HepG2 (cell line): ENCODE data around the gene CYP4X1.

Experiments used
- CTCF ChIP-seq: sonication (generic); formaldehyde crosslinking; IDR thresholded peaks from 2 replicates; pipeline ENCODE4 v1.5.0; 2020; ENCODE audit warnings: mild to moderate bottlenecking, missing genetic modification reagents, moderate library complexity
- FOSL2 ChIP-seq: sonication (generic); formaldehyde crosslinking; IDR thresholded peaks from 2 replicates; pipeline ENCODE4 v1.4.0; 2020; ENCODE audit warnings: missing genetic modification reagents
- KDM2A ChIP-seq: sonication (generic); formaldehyde crosslinking; IDR thresholded peaks from 2 replicates; pipeline ENCODE4 v1.4.0; 2020; ENCODE audit warnings: low read depth, missing genetic modification reagents, borderline replicate concordance
- NR3C1 ChIP-seq: sonication (generic); formaldehyde crosslinking; IDR thresholded peaks from 2 replicates; pipeline ENCODE4 v1.4.0; 2020; ENCODE audit warnings: missing genetic modification reagents
- POGK ChIP-seq: sonication (generic); formaldehyde crosslinking; conservative IDR thresholded peaks from 2 replicates; pipeline ENCODE4 v1.8.0; 2022; ENCODE audit warnings: mild to moderate bottlenecking, moderate library complexity, missing genetic modification reagents
- POLR2AphosphoS5 ChIP-seq: IDR thresholded peaks from 2 replicates; pipeline ENCODE4 v1.6.1; 2012; ENCODE audit warnings: low read depth, low read length
- SMC3 ChIP-seq: IDR thresholded peaks from 2 replicates; pipeline ENCODE4 v1.6.1; 2011; ENCODE audit warnings: low read length, improper control_type of control experiment
- ZFP36 ChIP-seq: fragments of 150-350 bp; IDR thresholded peaks from 2 replicates; pipeline ENCODE4 v1.6.1; 2018; ENCODE audit warnings: borderline replicate concordance, low read length, low read depth; ENCODE audit not compliant: partially characterized antibody
- ZNF143 ChIP-seq: sonication (generic); formaldehyde crosslinking; IDR thresholded peaks from 2 replicates; pipeline ENCODE4 v1.4.0; 2020; ENCODE audit warnings: missing genetic modification reagents
- ZNF335 ChIP-seq: sonication (generic); formaldehyde crosslinking; IDR thresholded peaks from 2 replicates; pipeline ENCODE4 v1.4.0; 2020; ENCODE audit warnings: missing genetic modification reagents
- ZNF34 ChIP-seq: sonication (generic); formaldehyde crosslinking; IDR thresholded peaks from 2 replicates; pipeline ENCODE4 v1.4.0; 2020; ENCODE audit warnings: mild to moderate bottlenecking, missing genetic modification reagents, borderline replicate concordance
- TF ChIP-seq, protein P1 (sequence below): sonication (generic); formaldehyde crosslinking; IDR thresholded peaks from 2 replicates; pipeline ENCODE4 v1.5.0; 2020; ENCODE audit warnings: missing genetic modification reagents

- no peak for TF ChIP-seq ZNF335 (CRISPR knock-in tag)
- no peak for TF ChIP-seq KDM2A (CRISPR knock-in tag)
- TF ChIP-seq ZFP36: no peak
- no peak for TF ChIP-seq ZNF143 (CRISPR knock-in tag)
- no peak for TF ChIP-seq NR3C1
- no peak for TF ChIP-seq FOSL2 (CRISPR knock-in tag)
- TF ChIP-seq ZNF34: no peak
- TF ChIP-seq POLR2AphosphoS5: no peak
- no peak for TF ChIP-seq SMC3
- no peak for TF ChIP-seq POGK (CRISPR knock-in tag)
- TF ChIP-seq CTCF (CRISPR knock-in tag): no peak
- TF ChIP-seq, protein P1, sequence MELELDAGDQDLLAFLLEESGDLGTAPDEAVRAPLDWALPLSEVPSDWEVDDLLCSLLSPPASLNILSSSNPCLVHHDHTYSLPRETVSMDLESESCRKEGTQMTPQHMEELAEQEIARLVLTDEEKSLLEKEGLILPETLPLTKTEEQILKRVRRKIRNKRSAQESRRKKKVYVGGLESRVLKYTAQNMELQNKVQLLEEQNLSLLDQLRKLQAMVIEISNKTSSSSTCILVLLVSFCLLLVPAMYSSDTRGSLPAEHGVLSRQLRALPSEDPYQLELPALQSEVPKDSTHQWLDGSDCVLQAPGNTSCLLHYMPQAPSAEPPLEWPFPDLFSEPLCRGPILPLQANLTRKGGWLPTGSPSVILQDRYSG (CRISPR knock-in tag): no peak
Measured at GRCh38 chr1:47031585-47031984, 8.1 kb downstream of the CYP4X1 start.
